ENCODE data around the gene HSPB2. TPM values are rescaled to one million over a fixed set of nuclear protein-coding genes. Genes with fewer than 3 reads are reported as not detected.
"Not testable (repeated sequence)": the region's sequence is repeated elsewhere in the genome, so short reads cannot be mapped to it uniquely, and the experiment has no call there.

The HSPB2 gene
- total RNA-seq, 1 donor from 2014 or later: 0.21 TPM

GRCh38 chr11:111878385-111878848 lies 34.1 kb upstream of the HSPB2 start:
- Histone ChIP-seq H3K4me3 (ENCODE audit: low read depth, low read length) (peak overlapping the region; percentile 75), H3K36me3 (ENCODE audit: control insufficient read depth, insufficient read depth, low read length) (no peaks in the 10 kb centered on the region), H3K27me3 (ENCODE audit: control insufficient read depth, insufficient read depth, low read length) (no peaks in the 10 kb centered on the region)
- TF ChIP-seq CTCF (IDR thresholded peaks at IDR 0.05; ENCODE audit: insufficient read depth, low read length, poor library complexity, severe bottlenecking): no peak
- no peak for DNase-seq (ENCODE audit: low read depth)

- no peaks in the 10 kb centered on the region for H3K27me3 ChIP-seq (ENCODE audit: control insufficient read depth, insufficient read depth, low read length)
- DNase-seq (ENCODE audit: low read depth): peak; percentile 91
- H3K4me3 ChIP-seq (ENCODE audit: low read depth, low read length): peak within 1 kb of the TSS; percentile 75
- peak; percentile 99 for TF ChIP-seq CTCF (IDR thresholded peaks at IDR 0.05; ENCODE audit: insufficient read depth, low read length, poor library complexity, severe bottlenecking)
- no peaks in the 10 kb centered on the region for H3K36me3 ChIP-seq (ENCODE audit: control insufficient read depth, insufficient read depth, low read length)
These were observed 33.5 kb upstream of the HSPB2 start, which contains the start of the genes CFAP68 and FDXACB1 for GRCh38 chr11:111878849-111879636. Gene CFAP68 (plus strand): TSS chr11:111879541. CDS start chr11:111879561, 20 bp downstream. Gene FDXACB1 (minus strand): TSS chr11:111879165. CDS start chr11:111879132, 33 bp downstream.

GRCh38 chr11:111879637-111879960 lies 32.9 kb upstream of the HSPB2 start:
- Histone ChIP-seq H3K27me3 (ENCODE audit: control insufficient read depth, insufficient read depth, low read length) (no peaks in the 10 kb centered on the region), H3K4me3 (ENCODE audit: low read depth, low read length) (peak overlapping the region; percentile 75), H3K36me3 (ENCODE audit: control insufficient read depth, insufficient read depth, low read length) (no peaks in the 10 kb centered on the region)
- TF ChIP-seq CTCF (IDR thresholded peaks at IDR 0.05; ENCODE audit: insufficient read depth, low read length, poor library complexity, severe bottlenecking): no peak
- no peak for DNase-seq (ENCODE audit: low read depth)

- no peak for DNase-seq (ENCODE audit: low read depth)
- Histone ChIP-seq H3K27me3 (ENCODE audit: control insufficient read depth, insufficient read depth, low read length) (no peaks in the 10 kb centered on the region), H3K36me3 (ENCODE audit: control insufficient read depth, insufficient read depth, low read length) (no peaks in the 10 kb centered on the region), H3K4me3 (ENCODE audit: low read depth, low read length) (no peak overlapping the region)
- no peak for TF ChIP-seq CTCF (IDR thresholded peaks at IDR 0.05; ENCODE audit: insufficient read depth, low read length, poor library complexity, severe bottlenecking)
These were observed 30.3 kb upstream of the HSPB2 start for GRCh38 chr11:111882202-111882601.

- DNase-seq (ENCODE audit: low read depth); H3K4me3 ChIP-seq (ENCODE audit: low read depth, low read length); H3K36me3 ChIP-seq (ENCODE audit: control insufficient read depth, insufficient read depth, low read length); H3K27me3 ChIP-seq (ENCODE audit: control insufficient read depth, insufficient read depth, low read length): not testable (repeated sequence)
These were observed 27.5 kb upstream of the HSPB2 start for GRCh38 chr11:111885053-111885452.

- Histone ChIP-seq H3K27me3 (ENCODE audit: control insufficient read depth, insufficient read depth, low read length) (no peaks in the 10 kb centered on the region), H3K36me3 (ENCODE audit: control insufficient read depth, insufficient read depth, low read length) (no peaks in the 10 kb centered on the region), H3K4me3 (ENCODE audit: low read depth, low read length) (no peak overlapping the region)
- no peak for DNase-seq (ENCODE audit: low read depth)
- no peak for TF ChIP-seq CTCF (IDR thresholded peaks at IDR 0.05; ENCODE audit: insufficient read depth, low read length, poor library complexity, severe bottlenecking)
These were observed 26.5 kb upstream of the HSPB2 start for GRCh38 chr11:111886032-111886431.
